CD4-positive, alpha-beta T cell treated with Interleukin-15 for 4 hours (primary cell): ENCODE measurements around the gene IL22RA1.
A peak's percentile ranks its signal among the peaks of the same experiment; 100 is the strongest.

Source experiments
- DNase-seq: peaks from one replicate; pipeline ENCODE4 v3.0.0-alpha.2; 2020; ENCODE audit warnings: low spot score

Gene IL22RA1

DNA sequence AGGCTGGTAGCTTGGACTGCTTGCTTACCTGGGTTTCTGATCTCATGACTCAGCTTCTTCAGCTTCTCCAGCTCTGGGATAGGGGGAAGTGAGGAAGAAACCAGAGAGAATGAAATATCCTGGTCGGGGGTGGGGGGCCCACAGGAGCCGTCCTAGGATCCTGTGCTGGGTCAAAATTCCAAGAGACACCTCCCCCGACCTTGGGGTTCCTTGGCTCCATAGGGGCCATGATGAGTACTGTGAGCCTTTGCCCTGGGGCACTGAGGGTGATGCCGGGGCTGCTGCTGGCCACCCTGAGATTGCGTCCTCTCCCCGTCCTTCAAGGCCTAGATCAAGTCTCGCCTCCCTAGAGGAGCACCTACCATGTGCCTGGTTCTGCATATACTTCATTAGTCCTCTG, 71.0 kb downstream of the IL22RA1 start:
- DNase-seq: no peak

DNA sequence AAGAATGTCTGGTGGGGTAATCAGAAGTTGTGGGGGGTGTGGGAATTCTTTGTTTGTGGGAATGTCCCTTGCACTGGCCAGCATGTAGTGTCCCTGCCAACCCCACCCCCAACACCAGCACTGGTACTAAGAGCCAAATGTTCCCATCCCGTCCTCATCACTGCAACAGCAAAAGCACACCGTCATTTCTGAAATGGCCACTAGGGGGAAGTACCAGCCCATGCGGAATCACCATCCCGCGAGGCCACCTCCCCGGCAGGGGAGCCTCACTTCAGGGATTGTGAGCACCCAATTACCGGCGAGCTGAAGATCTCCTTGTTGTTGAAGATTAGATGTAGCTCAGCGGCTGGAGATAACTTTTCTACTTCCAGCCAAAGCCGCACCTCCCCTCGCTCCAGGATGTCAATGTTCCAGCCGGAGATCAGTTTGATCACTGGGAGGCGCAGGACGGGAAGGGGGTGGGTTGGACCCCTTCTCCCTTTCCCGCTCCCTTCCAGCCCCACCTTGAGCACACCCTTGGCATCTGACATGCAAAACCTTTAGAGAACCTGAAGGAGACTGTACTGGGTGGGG, 72.0 kb downstream of the IL22RA1 start:
- peak; percentile 74 for DNase-seq

DNA sequence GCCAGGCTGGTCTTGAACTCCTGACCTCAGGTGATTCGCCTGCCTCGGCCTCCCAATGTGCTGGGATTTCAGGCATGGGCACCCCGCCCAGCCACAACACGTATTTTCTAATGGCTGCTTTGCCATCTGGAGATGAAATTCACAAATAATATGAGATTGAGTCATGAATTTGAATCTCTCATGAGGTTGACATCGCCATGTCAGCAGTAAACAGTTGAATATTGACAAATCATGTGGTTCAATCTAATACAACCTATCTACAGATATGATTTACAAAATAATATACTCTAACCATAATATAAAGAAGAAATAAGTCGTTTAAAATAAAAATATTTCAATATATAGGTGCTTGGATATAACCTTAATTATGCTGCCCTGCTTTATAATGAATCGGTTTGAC, 73.1 kb downstream of the IL22RA1 start:
- DNase-seq: no peak
